ENCODE data around the gene TBC1D30. TPM values are rescaled to one million over a fixed set of nuclear protein-coding genes. Genes with fewer than 3 reads are reported as not detected.
"Not testable (repeated sequence)": the region's sequence is repeated elsewhere in the genome, so short reads cannot be mapped to it uniquely, and the experiment has no call there.

Gene TBC1D30
- total RNA-seq, 1 donor from 2014 or later: 14.8 TPM

DNA sequence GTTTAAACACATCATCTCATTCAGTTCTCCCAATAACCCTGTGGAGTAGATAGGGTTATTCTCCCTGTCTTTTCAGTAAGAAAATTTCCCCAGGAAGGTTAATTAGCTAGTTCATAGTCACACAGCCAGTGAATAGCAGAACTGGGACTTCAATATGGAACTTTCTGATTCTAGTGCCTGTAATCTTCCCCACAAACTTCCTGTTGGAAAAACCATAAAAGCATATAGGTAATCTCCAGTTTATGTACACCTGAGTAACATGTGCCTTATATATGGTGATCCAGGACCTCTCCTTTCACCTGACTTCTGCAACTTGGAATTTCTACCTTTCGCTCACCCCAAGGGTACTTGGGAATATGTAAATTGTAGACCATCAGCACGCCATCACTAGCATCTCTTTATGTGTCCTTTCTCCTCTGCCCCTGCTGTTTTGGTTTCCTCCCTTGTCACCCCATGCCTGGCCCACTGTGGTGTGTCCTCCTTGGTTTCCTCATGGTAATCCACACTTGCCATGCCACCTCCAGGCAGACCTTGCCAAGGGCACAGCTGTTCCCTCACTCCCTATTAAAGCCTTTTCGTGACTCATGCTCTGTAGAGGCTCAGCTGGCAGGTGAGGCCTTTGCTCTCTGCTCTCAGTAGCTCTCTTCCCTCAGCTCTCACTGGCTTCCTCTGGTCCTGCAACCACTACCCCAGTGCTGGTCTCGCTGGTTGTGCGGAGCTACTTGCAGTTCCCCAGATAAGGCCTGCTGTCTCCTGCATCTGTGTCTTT, 16.7 kb downstream of the TBC1D30 start:
- Histone ChIP-seq H3K9me3 (no peaks in the 10 kb centered on the region), H3K4me1 (no peaks in the 10 kb centered on the region), H3K27me3 (no peaks in the 10 kb centered on the region), H3K27ac (no peak overlapping the region), H3K4me3 (no peak overlapping the region), H3K36me3 (peaks cover 9% of the 10 kb centered on the region)
- ATAC-seq: no peak
- intact Hi-C loops (cut with DNase I): no loop called here
- no peak for DNase-seq
- no peak for TF ChIP-seq CTCF (IDR thresholded peaks at IDR 0.05)

DNA sequence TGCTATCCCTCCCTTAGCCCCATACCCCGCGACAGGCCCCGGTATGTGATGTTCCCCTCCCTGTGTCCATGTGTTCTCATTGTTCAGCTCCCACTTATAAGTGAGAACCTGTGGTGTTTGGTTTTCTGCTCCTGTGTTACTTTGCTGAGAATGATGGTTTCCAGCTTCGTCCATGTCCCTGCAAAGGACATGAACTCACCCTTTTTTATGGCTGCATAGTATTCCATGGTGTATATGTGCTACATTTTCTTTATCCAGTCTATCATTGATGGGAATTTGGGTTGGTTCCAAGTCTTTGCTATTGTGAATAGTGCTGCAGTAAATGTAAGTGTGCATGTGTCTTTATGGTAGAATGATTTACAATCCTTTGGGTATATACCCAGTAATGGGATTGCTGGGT, 24.0 kb downstream of the TBC1D30 start:
- DNase-seq; H3K36me3 ChIP-seq; H3K4me3 ChIP-seq; intact Hi-C loops (cut with DNase I); H3K27me3 ChIP-seq; H3K9me3 ChIP-seq; ATAC-seq; H3K27ac ChIP-seq; H3K4me1 ChIP-seq: not testable (repeated sequence)

- ATAC-seq (no peak), DNase-seq (no peak)
- intact Hi-C loops (cut with DNase I): no loop called here
- no peaks in the 10 kb centered on the region for H3K9me3 ChIP-seq
- H3K4me3 ChIP-seq: no peak overlapping the region
- H3K27ac ChIP-seq: no peak overlapping the region
- no peaks in the 10 kb centered on the region for H3K36me3 ChIP-seq
- no peaks in the 10 kb centered on the region for H3K27me3 ChIP-seq
- TF ChIP-seq CTCF (IDR thresholded peaks at IDR 0.05): no peak
- H3K4me1 ChIP-seq: no peaks in the 10 kb centered on the region
Observed at GRCh38 chr12:64858882-64859605, 34.6 kb downstream of the TBC1D30 start.

DNA sequence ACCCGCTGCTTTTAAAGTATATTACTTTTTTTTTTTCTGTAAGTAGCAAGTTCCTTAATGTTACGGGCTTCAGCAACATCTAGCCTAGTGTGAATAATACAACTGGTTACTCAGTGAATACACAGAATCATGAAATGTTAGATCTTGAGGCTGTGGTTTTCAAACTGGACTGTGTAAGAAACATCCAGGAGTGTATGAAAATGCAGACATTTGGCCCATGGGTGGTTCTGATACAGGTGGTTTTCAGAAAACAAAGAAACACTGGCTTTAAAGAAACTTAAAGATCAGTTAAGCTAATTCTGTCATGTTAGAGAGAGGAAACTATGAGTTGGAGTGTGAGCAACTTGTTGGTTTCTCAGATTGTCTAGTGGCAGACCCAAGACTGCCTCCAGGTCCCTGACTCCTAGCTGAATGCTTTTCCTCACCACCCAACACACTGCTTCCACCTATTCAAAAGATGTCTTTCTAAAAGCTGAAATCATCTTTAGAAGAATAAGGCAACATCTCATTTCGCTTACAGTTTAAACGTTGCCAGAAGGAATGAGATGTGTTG, 36.1 kb downstream of the TBC1D30 start:
- no peaks in the 10 kb centered on the region for H3K4me1 ChIP-seq
- H3K27me3 ChIP-seq: no peaks in the 10 kb centered on the region
- H3K27ac ChIP-seq: no peak overlapping the region
- ATAC-seq (no peak), DNase-seq (no peak)
- intact Hi-C loops (cut with DNase I): no loop called here
- H3K9me3 ChIP-seq: no peaks in the 10 kb centered on the region
- TF ChIP-seq CTCF (IDR thresholded peaks at IDR 0.05): no peak
- H3K4me3 ChIP-seq: no peak overlapping the region
- no peaks in the 10 kb centered on the region for H3K36me3 ChIP-seq

DNA sequence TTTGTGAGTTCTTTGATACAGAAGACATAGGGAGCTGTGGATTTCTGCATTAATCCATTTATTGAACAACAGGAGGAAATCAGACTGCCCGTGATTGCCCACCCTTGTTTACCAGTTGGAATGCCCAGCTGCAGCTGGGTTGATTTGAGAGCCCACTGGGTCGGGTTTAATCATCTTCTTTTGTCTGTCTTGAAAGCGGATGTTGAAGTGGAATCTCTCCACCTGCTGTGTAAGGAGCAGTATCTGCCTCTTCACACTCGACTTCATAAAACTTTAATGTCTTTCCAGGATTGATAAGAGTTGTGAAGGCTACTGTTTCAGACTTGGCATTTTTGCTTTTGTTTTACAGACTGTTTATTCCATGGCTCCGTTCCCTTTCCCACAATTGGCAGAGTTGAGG, 39.9 kb downstream of the TBC1D30 start:
- H3K27ac ChIP-seq: no peak overlapping the region
- intact Hi-C loops (cut with DNase I): no loop called here

More for the DNA sequence above, 39.9 kb downstream of the TBC1D30 start:
- H3K4me3 ChIP-seq: no peak overlapping the region
- no peak for DNase-seq
- H3K4me1 ChIP-seq: no peaks in the 10 kb centered on the region
- H3K36me3 ChIP-seq: no peaks in the 10 kb centered on the region
- ATAC-seq: no peak
- H3K9me3 ChIP-seq: no peaks in the 10 kb centered on the region
- H3K27me3 ChIP-seq: no peaks in the 10 kb centered on the region
- no peak for TF ChIP-seq CTCF (IDR thresholded peaks at IDR 0.05)
